PC-3 (cell line): ENCODE data around the gene GABRA6.

ENCODE experiments used
- EZH2 ChIP-seq: fragments of 300-600 bp; sonication (generic); IDR thresholded peaks from one replicate; pipeline ENCODE4 v1.6.1; 2017; ENCODE audit warnings: antibody characterized with exemption, mild to moderate bottlenecking, low read length; ENCODE audit not compliant: unreplicated experiment
- EZH2phosphoT487 ChIP-seq: fragments of 300-600 bp; sonication (generic); IDR thresholded peaks from 2 replicates; pipeline ENCODE4 v1.6.1; 2018; ENCODE audit warnings: mild to moderate bottlenecking, antibody characterized with exemption, low read length, borderline replicate concordance
- TF ChIP-seq, protein P1 (sequence below): fragments of 300-600 bp; sonication (generic); conservative IDR thresholded peaks from 2 replicates; pipeline ENCODE4 v1.5.1; 2017; ENCODE audit warnings: antibody characterized with exemption, low read depth, mild to moderate bottlenecking, low read length

DNA sequence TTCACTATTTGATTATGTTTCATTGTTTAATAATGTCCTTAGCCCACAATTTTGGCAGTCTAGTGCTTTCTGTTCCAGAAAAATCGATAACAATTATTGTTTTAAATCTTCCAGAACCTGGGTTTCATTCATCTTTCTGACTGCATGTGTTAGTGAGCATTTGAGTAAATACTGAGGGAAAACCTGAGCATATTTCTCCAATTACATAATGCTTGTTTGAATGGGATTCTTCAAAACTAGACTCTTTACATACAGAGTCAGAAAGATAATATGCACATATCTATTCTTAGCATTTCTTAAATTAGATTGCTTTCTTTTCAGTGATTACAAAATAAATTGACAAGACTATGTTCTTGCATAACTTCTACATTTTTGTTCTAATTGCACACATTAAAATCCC, 21.9 kb downstream of the GABRA6 start:
- TF ChIP-seq, protein P1, sequence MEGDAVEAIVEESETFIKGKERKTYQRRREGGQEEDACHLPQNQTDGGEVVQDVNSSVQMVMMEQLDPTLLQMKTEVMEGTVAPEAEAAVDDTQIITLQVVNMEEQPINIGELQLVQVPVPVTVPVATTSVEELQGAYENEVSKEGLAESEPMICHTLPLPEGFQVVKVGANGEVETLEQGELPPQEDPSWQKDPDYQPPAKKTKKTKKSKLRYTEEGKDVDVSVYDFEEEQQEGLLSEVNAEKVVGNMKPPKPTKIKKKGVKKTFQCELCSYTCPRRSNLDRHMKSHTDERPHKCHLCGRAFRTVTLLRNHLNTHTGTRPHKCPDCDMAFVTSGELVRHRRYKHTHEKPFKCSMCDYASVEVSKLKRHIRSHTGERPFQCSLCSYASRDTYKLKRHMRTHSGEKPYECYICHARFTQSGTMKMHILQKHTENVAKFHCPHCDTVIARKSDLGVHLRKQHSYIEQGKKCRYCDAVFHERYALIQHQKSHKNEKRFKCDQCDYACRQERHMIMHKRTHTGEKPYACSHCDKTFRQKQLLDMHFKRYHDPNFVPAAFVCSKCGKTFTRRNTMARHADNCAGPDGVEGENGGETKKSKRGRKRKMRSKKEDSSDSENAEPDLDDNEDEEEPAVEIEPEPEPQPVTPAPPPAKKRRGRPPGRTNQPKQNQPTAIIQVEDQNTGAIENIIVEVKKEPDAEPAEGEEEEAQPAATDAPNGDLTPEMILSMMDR: no peak
- TF ChIP-seq EZH2: no peak
- no peak for TF ChIP-seq EZH2phosphoT487
